ENCODE results near the gene SH3BGRL2. TPM values are rescaled to one million over a fixed set of nuclear protein-coding genes. Genes with fewer than 3 reads are reported as not detected.
"Not testable (repeated sequence)": the region's sequence is repeated elsewhere in the genome, so short reads cannot be mapped to it uniquely, and the experiment has no call there.

SH3BGRL2 gene
- total RNA-seq, 4 donors from 2014 or later = 24.4 to 52.3 (median 33.2) TPM

- Histone ChIP-seq H3K36me3 (peaks cover 0 to 19% of the 10 kb centered on the region in 2 donors), H3K9me3 (peaks cover 0 to 7% (median 0%) of the 10 kb centered on the region in 3 donors), H3K27ac (no peak overlapping the region), H3K27me3 (no peaks in the 10 kb centered on the region), H3K4me1 (peaks cover 0 to 33% (median 0%) of the 10 kb centered on the region in 3 donors), H3K4me3 (no peak overlapping the region)
- 13 to 23% methylated on average over 2 of the region's 2 CpGs for WGBS, 2 donors (ENCODE audit: low coverage in 1 of 2)
- TF ChIP-seq POLR2AphosphoS5 (IDR thresholded peaks at IDR 0.05) (no peak), EP300 (IDR thresholded peaks at IDR 0.05) (no peak), POLR2A (IDR thresholded peaks at IDR 0.05) (no peak)
- TF ChIP-seq, protein P1, sequence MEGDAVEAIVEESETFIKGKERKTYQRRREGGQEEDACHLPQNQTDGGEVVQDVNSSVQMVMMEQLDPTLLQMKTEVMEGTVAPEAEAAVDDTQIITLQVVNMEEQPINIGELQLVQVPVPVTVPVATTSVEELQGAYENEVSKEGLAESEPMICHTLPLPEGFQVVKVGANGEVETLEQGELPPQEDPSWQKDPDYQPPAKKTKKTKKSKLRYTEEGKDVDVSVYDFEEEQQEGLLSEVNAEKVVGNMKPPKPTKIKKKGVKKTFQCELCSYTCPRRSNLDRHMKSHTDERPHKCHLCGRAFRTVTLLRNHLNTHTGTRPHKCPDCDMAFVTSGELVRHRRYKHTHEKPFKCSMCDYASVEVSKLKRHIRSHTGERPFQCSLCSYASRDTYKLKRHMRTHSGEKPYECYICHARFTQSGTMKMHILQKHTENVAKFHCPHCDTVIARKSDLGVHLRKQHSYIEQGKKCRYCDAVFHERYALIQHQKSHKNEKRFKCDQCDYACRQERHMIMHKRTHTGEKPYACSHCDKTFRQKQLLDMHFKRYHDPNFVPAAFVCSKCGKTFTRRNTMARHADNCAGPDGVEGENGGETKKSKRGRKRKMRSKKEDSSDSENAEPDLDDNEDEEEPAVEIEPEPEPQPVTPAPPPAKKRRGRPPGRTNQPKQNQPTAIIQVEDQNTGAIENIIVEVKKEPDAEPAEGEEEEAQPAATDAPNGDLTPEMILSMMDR (IDR thresholded peaks at IDR 0.05) = peak in 2 of 4 experiments; percentile 36 to 43
- no peak for ATAC-seq
Observed at GRCh38 chr6:79672631-79673111, 41.5 kb downstream of the SH3BGRL2 start.

DNA sequence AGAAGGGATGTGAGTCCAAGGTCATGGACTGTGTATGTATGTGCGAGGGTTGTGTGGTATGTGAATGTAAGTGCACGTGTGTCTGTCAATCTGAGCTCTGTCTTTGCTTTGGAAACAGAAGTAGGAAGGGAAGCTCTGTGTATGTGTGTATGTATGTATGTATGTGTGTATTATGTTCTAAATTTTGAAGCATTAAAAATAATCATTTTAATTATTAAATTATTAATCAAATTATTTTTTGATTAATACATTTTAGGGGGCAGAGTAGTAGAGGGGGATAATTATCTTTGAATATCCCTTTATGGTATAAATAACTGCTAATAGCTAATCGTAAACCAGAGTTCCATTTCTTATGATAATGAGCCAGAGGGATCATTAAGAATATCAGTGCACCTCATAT lies 42.8 kb downstream of the SH3BGRL2 start:
- Histone ChIP-seq H3K9me3 (peaks cover 0 to 7% (median 0%) of the 10 kb centered on the region in 3 donors), H3K4me3 (no peak overlapping the region), H3K27me3 (no peaks in the 10 kb centered on the region), H3K27ac (no peak overlapping the region), H3K36me3 (peaks cover 0 to 19% of the 10 kb centered on the region in 2 donors), H3K4me1 (peaks cover 0 to 29% (median 0%) of the 10 kb centered on the region in 3 donors)
- ATAC-seq = no peak
- 87 to 97% methylated on average over 3 of the region's 3 CpGs for WGBS, 2 donors (ENCODE audit: low coverage in 1 of 2)
- TF ChIP-seq, protein P1 (IDR thresholded peaks at IDR 0.05) = no peak
- no peak for TF ChIP-seq EP300 (IDR thresholded peaks at IDR 0.05)
- no peak for TF ChIP-seq POLR2A (IDR thresholded peaks at IDR 0.05)
- TF ChIP-seq POLR2AphosphoS5 (IDR thresholded peaks at IDR 0.05) = no peak

- Histone ChIP-seq H3K27ac (no peak overlapping the region), H3K4me3 (no peak overlapping the region), H3K36me3 (peaks cover 0 to 19% of the 10 kb centered on the region in 2 donors), H3K9me3 (peaks cover 0 to 7% (median 0%) of the 10 kb centered on the region in 3 donors), H3K27me3 (no peaks in the 10 kb centered on the region), H3K4me1 (peaks cover 0 to 18% (median 0%) of the 10 kb centered on the region in 3 donors)
- ATAC-seq = no peak
- TF ChIP-seq POLR2A (IDR thresholded peaks at IDR 0.05) (no peak), EP300 (IDR thresholded peaks at IDR 0.05) (no peak)
- TF ChIP-seq, protein P1 (IDR thresholded peaks at IDR 0.05) = no peak
- WGBS, 2 donors (ENCODE audit: low coverage in 1 of 2) = 53 to 65% methylated on average over 4 to 8 of the region's 8 CpGs
Observed at GRCh38 chr6:79676785-79677736, 45.9 kb downstream of the SH3BGRL2 start.

DNA sequence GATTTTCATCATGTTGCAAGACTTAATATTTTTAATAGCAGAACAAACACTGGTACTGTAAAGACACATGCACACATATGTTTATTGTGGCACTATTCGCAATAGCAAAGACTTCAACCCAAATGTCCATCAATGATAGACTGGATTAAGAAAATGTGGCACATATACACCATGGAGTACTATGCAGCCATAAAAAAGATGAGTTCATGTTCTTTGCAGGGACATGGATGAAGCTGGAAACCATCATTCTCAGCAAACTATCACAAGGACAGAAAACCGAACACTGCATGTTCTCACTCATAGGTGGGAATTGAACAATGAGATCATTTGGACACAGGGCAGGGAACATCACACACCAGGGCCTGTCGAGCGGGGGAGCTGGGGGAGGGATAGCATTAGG lies 51.6 kb downstream of the SH3BGRL2 start:
- not testable (repeated sequence) for H3K27me3 ChIP-seq, H3K27ac ChIP-seq, H3K4me3 ChIP-seq, H3K9me3 ChIP-seq, H3K36me3 ChIP-seq, ATAC-seq
- peaks cover 0 to 27% (median 3%) of the 10 kb centered on the region in 3 donors for H3K4me1 ChIP-seq
- 93 to 95% methylated on average over 3 to 4 of the region's 4 CpGs for WGBS, 2 donors (ENCODE audit: low coverage in 1 of 2)

GRCh38 chr6:79684876-79685275 lies 53.7 kb downstream of the SH3BGRL2 start:
- WGBS, 2 donors (ENCODE audit: low coverage in 1 of 2) = 77 to 80% methylated on average over 1 of the region's 1 CpG
- H3K27me3 ChIP-seq = no peaks in the 10 kb centered on the region
- TF ChIP-seq, protein P1 (IDR thresholded peaks at IDR 0.05) = no peak
- H3K9me3 ChIP-seq = no peaks in the 10 kb centered on the region
- no peak overlapping the region for H3K4me3 ChIP-seq
- no peak overlapping the region for H3K27ac ChIP-seq
- ATAC-seq = no peak
- H3K36me3 ChIP-seq = no peaks in the 10 kb centered on the region
- peaks cover 0 to 29% (median 4%) of the 10 kb centered on the region in 3 donors for H3K4me1 ChIP-seq

All from gastroesophageal sphincter (tissue), 4 donors.